NCI-H748 (cell line): ENCODE measurements around the gene ELMOD3.
"Not testable (repeated sequence)": the region's sequence is repeated elsewhere in the genome, so short reads cannot be mapped to it uniquely, and the experiment has no call there.

ENCODE experiments used
- DNase-seq: peaks from one replicate; lab custom pipeline; 2025; ENCODE audit not compliant: unreplicated experiment; lab: John Stamatoyannopoulos, UW

ELMOD3 gene

DNA sequence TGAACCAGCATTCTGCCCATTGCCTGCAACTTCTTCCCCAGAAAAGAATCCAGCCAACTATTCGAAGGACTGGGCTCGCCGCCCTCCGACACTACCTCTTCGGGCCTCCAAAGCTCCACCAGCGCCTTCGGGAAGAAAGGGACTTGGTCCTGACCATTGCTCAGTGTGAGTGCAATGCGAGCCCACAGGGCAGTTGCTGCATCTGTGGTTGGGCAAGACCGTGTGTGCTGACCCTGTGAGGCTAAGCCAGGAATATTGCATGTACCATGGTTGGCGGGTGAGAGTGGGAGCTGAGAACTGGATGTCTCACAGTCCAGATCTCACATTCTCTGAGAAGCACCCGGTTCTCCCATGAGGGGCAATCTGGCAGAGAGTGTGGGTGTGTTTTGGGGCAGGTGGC lies 16.5 kb downstream of the ELMOD3 start:
- no peak for DNase-seq

DNA sequence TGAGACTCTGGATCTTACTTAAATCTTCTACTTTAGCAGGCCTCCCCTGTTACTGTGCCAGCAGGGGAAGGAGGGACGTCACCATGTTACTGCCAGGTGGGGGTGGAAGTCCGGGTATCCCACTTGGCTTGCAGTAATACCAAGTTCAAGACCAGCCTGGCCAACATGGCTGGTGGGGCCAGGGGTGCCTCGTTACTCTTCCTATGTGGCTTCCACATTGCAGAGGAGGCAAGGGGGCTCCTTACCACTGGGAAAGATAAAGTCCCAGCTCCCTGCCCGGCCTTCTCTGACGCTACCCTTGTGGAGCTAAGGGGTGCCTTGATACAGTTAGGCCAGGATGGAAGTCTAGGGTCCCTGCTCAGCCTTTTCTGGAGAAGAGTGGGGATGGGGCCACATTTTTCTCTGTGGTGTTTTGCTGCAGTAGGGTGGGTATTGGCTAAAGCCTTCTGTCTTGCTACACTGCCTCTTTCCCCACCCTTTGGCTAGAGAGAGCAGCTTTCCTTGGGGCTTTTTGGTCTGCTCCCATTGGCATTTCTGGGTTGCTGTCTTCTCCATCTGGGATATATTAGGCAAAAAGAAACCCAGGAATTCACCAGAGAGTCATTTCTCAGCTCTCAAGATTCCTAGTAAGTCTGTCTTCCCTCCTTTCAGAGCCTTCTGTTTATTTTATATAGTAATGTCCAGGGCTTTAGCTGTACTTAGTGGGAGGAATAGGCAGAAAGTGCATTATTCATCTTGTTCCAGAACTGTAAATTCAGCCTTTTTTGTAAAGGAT lies 21.9 kb downstream of the ELMOD3 start:
- DNase-seq, result no peak

DNA sequence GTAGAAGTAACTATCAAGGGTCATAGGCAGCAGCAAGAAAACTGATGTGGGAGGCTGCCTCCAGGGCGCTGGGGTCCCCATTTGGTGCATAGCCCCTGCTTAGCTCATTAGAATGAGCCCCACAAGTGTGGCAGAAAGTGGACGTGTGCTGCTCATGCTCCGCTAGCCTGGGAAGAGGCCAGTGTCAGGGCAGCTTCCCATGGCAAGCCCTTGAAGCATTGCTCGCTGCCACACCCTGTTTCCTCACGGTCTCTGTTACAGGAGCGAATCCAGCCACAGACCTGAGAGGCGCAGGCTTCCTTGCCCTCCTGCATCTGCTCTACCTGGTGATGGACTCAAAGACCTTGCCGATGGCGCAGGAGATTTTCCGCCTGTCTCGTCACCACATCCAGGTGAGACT lies 22.5 kb downstream of the ELMOD3 start:
- no peak for DNase-seq

GRCh38 chr2:85378257-85378656 lies 23.7 kb downstream of the ELMOD3 start:
- no peak for DNase-seq

DNA sequence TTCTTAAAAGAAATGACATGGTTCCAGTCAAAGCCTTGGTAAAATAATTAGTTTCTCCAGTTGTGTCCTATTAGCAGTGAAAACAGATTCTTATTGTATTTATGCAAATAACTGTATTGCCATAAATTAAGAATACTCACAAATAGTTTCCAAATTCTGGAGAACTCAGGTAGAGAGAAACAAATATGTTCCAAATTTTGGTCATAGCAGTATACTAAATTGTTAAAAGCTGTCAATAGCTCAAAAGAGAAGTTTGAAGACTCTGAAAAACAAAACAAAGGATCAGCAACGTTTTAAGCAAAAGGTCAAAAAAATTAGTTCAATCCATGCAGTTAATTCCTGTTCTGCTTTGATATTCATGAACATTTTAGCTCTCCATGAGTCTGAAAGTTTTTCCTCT lies 25.5 kb downstream of the ELMOD3 start:
- DNase-seq, result no peak

- not testable (repeated sequence) for DNase-seq
Measured at GRCh38 chr2:85383151-85383550, 28.6 kb downstream of the ELMOD3 start.

DNA sequence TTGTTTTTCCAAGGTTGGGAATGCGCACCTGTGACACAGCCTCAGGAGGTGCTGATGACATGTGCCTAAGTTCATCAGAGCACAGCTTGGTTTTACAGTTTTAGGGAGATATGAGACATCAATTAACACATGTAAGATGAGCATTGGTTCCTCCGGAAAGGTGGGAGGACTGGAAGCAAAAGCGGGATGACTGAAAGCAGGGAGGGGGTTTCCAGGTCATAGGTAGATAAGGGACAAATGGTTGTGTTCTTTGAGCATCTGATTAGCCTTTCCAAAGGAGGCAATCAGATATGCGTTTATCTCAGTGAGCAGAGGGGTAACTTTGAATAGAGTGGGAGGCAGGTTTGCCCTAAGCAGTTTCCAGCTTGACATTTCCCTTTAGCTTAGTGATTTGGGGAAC lies 29.3 kb downstream of the ELMOD3 start:
- no peak for DNase-seq

- no peak for DNase-seq
Measured at GRCh38 chr2:85385746-85386145, 31.2 kb downstream of the ELMOD3 start.

DNA sequence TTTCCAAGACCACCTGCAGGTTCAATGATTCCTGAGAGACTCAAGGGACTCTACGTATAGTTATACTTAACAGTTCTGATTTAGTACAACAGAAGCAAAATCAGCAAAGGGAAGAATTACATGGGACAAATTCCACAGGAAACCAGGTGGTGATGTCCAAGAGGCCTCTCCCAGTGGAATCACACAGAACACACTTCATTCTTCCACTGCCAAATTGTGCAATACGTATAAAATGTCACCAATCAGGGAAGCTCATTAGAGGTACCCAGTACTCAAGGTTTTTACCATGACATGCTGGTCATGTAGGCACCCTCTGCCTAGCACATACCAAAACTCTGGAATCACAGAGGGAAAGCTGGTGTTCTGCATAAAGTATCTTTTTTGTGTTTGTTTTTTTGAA lies 33.2 kb downstream of the ELMOD3 start:
- no peak for DNase-seq

GRCh38 chr2:85388878-85389538 lies 34.4 kb downstream of the ELMOD3 start:
- DNase-seq, result no peak

DNA sequence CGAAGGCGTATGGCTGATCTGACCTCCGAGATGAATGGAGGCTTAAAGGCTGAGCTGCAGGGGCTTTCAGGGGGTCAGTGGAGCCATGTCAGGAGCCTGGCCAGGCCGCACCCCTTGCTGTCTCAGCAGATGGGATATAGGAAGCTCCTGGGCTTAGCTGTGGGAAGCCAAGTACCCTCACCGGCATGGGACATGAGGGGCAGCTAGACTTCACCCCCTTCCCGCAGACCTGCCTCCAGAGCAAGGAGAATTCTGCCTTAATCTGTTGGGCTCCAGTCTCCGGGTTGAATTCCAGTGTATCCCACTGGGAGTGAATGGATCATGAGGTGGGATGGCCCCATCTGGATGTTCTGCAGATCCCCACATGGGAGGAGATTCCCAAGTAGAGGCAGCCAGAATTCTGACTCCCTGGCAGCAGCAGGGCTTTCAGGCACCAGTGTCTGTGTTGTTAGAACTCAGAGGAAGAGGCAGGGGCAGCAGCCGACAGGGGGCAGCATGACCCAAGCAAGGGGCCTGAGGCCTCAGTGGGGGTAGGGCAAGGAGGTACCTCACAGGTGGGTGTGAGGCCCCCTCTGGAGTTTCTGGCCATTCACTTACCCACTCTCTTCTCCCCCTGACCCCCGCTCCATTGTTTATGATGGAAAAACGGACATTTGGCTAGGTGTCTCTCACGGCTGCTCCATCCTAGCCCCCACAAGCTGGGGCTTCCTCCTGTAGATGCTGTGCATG lies 36.5 kb downstream of the ELMOD3 start:
- DNase-seq, result peak; percentile 27

DNA sequence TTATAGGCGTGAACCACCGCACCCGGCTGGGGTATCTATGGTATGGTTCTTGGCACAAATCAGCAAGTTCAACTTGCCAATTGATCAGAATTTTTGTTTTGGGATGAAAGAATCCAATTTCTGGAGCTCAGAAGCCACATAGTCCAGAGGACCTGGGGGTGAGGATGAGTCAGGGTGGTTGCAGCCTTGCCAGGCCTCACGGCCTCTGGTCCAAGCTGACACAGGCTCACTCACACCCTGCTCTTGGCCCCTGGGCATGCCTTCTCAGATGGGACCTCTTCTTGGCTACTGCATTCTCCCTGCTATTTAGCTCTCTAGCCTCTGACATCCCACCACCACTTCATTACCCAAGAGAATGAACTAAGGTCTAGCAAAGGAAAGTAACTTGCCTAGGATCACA lies 39.3 kb downstream of the ELMOD3 start:
- DNase-seq, result no peak

GRCh38 chr2:85394261-85394681 lies 39.7 kb downstream of the ELMOD3 start:
- peak; percentile 80 for DNase-seq

DNA sequence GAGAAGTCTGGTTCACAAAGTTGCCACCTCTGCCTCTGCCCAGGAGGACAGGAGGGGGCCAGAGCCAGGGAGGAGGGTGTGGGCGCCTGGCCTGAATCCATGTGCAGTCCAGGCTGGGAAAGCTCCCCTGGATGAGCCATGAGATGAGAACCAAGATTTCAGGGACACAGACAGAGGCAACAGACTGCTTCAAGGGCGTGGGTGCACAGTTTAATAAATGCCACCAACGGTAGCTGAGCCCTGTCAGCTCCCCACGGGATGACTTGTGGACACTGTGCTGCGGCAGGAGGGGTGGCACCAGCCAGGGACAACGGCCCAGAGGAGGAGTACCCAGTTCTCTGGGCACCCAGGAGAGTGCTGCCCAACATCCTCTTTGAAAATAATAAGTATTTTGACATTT lies 40.4 kb downstream of the ELMOD3 start:
- DNase-seq, result no peak

DNA sequence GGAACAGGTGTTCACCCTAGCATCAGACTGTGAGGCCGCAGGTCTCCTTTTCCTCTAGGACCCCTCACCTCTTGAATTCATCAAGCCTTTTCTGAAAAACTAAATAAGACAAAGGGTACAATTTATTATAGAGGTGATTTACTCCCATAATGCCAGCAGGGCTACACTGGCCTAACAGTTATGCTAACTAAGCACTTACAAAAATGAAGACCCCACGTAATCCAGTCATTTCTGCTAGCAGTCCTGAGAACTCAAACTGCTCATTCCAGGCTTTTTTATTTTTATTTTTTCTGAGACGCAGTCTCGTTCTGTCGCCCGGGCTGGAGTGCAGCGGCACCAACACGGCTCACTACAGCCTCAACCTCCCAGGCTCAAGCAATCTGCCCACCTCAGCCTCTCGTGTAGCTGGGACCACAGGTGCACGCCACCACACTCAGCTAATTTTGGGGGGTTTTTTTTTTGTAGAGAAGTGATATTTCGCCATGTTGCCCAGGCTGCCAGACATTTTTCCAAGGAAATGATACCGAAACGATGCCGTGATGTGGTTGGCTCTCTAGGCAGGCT lies 41.4 kb downstream of the ELMOD3 start:
- no peak for DNase-seq

GRCh38 chr2:85396531-85397470 lies 42.2 kb downstream of the ELMOD3 start:
- DNase-seq, result no peak

- DNase-seq, result no peak
Measured at GRCh38 chr2:85397925-85398331, 43.4 kb downstream of the ELMOD3 start.

DNA sequence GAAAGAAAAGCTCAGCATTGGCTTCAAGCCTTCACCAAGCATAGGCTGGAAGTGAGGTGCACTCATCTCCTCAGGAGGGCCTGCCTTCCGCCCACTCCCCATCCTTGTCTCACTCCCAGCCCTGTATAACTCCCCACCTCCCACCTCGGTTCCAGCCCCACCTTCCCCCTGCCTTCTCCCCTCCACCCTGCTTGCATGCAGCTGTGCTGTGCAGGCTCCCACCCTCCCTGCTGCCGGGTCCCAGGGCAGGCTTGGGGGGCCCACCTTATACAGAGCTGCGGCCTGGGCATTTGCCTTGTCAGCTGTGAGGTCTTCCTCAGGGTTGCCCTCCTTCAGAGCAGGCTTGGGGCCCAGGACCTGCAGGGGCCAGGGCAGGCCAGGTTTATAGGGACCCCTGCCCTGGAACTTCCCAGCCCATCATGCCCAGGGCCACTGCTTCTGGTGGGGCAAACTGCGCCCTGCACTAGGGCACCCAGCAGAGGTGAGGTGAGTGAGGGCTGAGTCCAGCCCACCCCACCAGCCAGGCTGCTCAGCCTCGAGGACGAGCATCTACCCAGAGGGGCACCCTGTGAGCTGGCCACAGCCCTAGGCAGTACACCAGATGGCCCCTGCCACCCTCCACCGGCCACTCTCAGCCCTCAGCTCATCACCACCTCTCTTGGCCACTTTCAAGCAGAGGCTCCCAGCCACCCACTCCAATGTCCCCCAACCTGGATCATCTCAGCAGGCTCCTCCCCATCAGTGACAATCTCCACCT lies 44.0 kb downstream of the ELMOD3 start:
- no peak for DNase-seq

GRCh38 chr2:85399183-85399455 lies 44.5 kb downstream of the ELMOD3 start:
- no peak for DNase-seq

DNA sequence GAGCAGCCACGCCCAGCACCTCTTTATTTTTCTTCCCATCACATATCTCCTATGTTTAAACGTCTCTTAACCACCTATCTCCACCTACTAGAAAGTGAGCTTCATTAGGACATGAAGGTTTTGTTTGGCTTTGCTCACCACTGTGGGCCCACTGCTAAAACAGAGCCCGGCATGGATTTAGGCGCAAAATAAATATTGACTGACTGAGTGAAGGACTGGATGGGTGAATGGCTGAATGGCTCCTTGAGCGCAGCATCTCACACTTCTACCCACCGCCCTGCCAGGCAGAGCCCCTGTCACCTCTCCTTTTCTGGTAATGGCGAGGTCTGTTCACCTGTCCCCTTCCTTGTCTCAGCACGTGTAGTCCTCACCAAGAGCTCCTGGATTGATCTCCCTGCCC lies 45.5 kb downstream of the ELMOD3 start:
- peak; percentile 12 for DNase-seq
